Measurements from ENCODE around the gene TRPM5. TPM values are rescaled to one million over a fixed set of nuclear protein-coding genes. Genes with fewer than 3 reads are reported as not detected.

TRPM5 gene
- total RNA-seq, 1 donor from 2014 or later: 0.46 TPM

- Mint-ChIP-seq H3K36me3 (ENCODE audit: insufficient read depth) (no peaks in the 10 kb centered on the region), H3K27ac (no peak overlapping the region), H3K27me3 (no peaks in the 10 kb centered on the region), H3K4me1 (ENCODE audit: low read depth) (no peaks in the 10 kb centered on the region), H3K4me3 (ENCODE audit: low read depth) (no peak overlapping the region), H3K9me3 (ENCODE audit: low read depth) (no peaks in the 10 kb centered on the region)
- DNase-seq (ENCODE audit: low spot score, unreplicated experiment): no peak
- TF ChIP-seq, protein P1, sequence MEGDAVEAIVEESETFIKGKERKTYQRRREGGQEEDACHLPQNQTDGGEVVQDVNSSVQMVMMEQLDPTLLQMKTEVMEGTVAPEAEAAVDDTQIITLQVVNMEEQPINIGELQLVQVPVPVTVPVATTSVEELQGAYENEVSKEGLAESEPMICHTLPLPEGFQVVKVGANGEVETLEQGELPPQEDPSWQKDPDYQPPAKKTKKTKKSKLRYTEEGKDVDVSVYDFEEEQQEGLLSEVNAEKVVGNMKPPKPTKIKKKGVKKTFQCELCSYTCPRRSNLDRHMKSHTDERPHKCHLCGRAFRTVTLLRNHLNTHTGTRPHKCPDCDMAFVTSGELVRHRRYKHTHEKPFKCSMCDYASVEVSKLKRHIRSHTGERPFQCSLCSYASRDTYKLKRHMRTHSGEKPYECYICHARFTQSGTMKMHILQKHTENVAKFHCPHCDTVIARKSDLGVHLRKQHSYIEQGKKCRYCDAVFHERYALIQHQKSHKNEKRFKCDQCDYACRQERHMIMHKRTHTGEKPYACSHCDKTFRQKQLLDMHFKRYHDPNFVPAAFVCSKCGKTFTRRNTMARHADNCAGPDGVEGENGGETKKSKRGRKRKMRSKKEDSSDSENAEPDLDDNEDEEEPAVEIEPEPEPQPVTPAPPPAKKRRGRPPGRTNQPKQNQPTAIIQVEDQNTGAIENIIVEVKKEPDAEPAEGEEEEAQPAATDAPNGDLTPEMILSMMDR (IDR thresholded peaks at IDR 0.05; ENCODE audit: unreplicated experiment): no peak
Observed at GRCh38 chr11:2416765-2417164, 27.5 kb downstream of the TRPM5 start.

DNA sequence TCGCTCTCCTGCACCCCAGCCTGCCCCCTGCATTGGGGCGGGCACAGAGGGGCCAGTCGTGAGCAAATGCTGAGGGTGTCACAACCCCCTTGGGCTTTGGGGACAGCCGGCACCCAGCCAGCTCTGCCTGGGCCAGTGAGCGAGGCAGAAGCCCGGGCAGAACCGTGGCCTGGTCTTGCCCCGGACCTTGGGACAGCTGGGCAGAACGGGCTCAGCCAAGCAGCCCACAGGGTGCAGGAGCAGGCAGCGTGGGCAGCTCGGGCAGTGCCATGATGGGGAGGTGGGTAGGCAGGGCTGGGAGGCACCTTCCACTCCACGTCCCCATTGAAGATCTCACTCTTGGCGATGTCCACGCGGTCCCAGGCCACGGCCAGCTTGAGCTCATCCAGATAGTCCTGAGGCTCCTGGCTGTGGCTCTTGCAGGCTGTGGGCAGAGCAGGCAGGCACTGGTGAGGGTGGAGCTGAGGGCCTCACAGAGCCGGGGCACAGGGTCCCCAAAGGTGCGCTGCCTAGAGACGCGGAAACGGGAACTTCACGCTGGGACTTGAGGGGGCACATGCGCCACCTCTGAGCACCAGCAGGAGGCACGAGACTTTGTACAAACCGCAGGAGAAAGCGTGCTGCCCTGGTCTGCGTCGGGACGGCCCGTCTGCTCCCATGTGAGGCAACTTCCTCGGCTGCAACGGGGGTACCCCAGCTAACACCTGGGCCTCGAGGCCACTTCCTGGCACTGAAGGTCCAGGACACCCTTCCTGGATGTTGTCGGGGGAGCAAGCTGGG, 28.5 kb downstream of the TRPM5 start:
- H3K4me1 Mint-ChIP-seq (ENCODE audit: low read depth): peaks cover 5% of the 10 kb centered on the region
- no peaks in the 10 kb centered on the region for H3K9me3 Mint-ChIP-seq (ENCODE audit: low read depth)
- H3K4me3 Mint-ChIP-seq (ENCODE audit: low read depth): no peak overlapping the region
- no peak overlapping the region for H3K27ac Mint-ChIP-seq
- no peaks in the 10 kb centered on the region for H3K36me3 Mint-ChIP-seq (ENCODE audit: insufficient read depth)
- no peaks in the 10 kb centered on the region for H3K27me3 Mint-ChIP-seq
- TF ChIP-seq, protein P1 (IDR thresholded peaks at IDR 0.05; ENCODE audit: unreplicated experiment): peak; percentile 22
- no peak for DNase-seq (ENCODE audit: low spot score, unreplicated experiment)

DNA sequence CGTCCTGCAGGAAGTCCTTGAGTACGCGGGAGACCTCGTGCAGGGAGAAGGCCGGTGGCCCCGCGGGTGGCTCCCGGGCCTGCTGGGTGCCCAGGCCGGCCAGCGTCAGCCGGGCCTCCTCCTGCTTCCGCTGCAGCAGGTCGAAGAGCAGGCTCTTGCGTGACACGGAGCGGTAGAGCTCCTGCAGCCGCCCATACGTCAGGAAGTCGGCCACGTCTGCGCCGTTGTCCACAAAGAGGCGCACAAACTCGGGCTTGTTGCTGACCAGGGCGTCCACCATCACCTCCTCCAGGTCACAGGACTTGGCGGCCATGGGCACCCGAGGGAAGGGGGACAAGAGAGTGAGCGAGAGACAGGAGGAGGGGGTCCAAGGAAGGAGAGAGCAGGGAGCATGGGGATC, 29.1 kb downstream of the TRPM5 start:
- no peaks in the 10 kb centered on the region for H3K9me3 Mint-ChIP-seq (ENCODE audit: low read depth)
- no peak overlapping the region for H3K27ac Mint-ChIP-seq
- DNase-seq (ENCODE audit: low spot score, unreplicated experiment): no peak
- H3K4me3 Mint-ChIP-seq (ENCODE audit: low read depth): no peak overlapping the region
- no peaks in the 10 kb centered on the region for H3K27me3 Mint-ChIP-seq
- H3K36me3 Mint-ChIP-seq (ENCODE audit: insufficient read depth): no peaks in the 10 kb centered on the region
- TF ChIP-seq, protein P1 (IDR thresholded peaks at IDR 0.05; ENCODE audit: unreplicated experiment): no peak
- H3K4me1 Mint-ChIP-seq (ENCODE audit: low read depth): peaks cover 8% of the 10 kb centered on the region

DNA sequence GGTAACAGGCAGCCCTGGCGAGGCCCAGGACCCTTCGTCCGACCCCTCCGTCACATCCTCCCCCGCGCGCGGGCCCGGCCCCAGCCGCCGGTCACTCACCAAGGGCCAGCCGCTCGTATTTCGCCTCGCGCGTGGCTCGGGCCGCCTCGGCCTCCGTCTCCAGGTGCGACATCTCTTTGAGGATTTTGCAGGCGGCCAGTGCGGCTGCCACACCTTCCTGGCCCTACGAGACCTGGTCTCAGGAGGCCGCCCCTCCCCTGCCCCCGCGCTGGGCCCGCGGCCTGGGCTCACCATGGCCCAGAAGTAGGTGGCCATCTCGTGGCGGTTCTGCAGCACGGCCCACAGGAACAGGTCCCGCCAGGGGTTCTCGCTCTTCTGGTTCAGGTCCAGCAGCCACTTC, 29.7 kb downstream of the TRPM5 start:
- TF ChIP-seq, protein P1 (IDR thresholded peaks at IDR 0.05; ENCODE audit: unreplicated experiment): no peak
- no peak overlapping the region for H3K4me3 Mint-ChIP-seq (ENCODE audit: low read depth)
- H3K27ac Mint-ChIP-seq: no peak overlapping the region

DNA sequence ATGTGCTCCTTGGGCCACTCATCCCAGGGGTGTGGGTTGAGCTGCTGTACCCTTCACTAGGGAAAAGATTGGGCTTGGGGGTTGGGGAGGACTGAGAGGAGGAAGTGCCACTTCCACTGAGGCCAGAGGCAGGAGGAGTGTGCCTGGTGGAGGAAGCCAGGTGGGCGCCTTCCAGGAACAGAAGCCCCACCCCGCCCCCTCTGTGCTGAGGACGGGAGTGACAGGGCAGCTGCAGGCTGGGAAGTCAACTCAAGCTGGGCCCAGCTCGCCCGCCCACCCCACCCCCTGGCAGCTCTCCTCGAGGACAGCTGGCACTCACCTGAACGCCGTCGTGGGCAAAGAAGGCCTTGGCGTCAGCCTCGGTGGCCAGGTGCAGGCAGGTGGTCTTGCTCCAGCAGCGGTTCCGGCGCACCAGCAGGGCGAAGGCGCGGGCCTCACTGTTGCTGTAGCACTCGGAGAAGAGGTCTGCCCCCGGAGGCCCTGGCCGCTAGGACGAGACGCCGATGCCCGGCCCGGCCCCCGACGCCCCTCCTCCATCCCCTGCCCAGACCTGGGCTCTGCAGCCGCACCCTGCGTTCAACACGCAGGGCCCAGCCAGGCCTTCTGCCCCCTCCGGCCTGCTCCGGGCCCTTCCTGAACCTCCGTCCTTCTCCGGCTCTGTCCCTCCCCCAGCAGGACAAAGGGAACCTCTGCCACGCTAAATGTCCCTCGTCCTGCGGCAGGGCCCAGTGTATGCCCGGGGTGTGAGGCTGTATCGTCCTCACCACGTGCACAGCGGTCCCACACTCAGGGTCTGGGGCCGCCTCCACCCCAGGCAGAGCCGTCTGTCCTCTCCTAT, 30.4 kb downstream of the TRPM5 start:
- DNase-seq (ENCODE audit: low spot score, unreplicated experiment): no peak
- Mint-ChIP-seq H3K9me3 (ENCODE audit: low read depth) (no peaks in the 10 kb centered on the region), H3K36me3 (ENCODE audit: insufficient read depth) (no peaks in the 10 kb centered on the region), H3K4me1 (ENCODE audit: low read depth) (peaks cover 16% of the 10 kb centered on the region), H3K27me3 (no peaks in the 10 kb centered on the region), H3K4me3 (ENCODE audit: low read depth) (no peak overlapping the region), H3K27ac (no peak overlapping the region)
- TF ChIP-seq, protein P1 (IDR thresholded peaks at IDR 0.05; ENCODE audit: unreplicated experiment): no peak

More for the DNA sequence above, 29.7 kb downstream of the TRPM5 start:
- Mint-ChIP-seq H3K36me3 (ENCODE audit: insufficient read depth) (no peaks in the 10 kb centered on the region), H3K27me3 (no peaks in the 10 kb centered on the region), H3K4me1 (ENCODE audit: low read depth) (peaks cover 10% of the 10 kb centered on the region), H3K9me3 (ENCODE audit: low read depth) (no peaks in the 10 kb centered on the region)
- no peak for DNase-seq (ENCODE audit: low spot score, unreplicated experiment)

Measured in progenitor cell of endocrine pancreas (in vitro differentiated cells).